Frontal cortex (tissue), 4 donors: ENCODE results near the gene RACK1. TPM values are rescaled to one million over a fixed set of nuclear protein-coding genes. Genes with fewer than 3 reads are reported as not detected.

Experiments
- DNase-seq, 2 donors: peaks; one replicate each; pipeline ENCODE4 v3.0.0; 2012; ENCODE audit warnings: low spot score in 2 of 2
- FAIRE-seq: peaks from 2 replicates; lab custom pipeline; 2012; peaks lifted over from hg19 to GRCh38; lab: Jason Lieb, UNC
- total RNA-seq: library from RNA; depleted of rRNA; stranded (reverse); fragments of >200 nt; gene quantifications from one replicate; pipeline ENCODE4 v1.2.3, GENCODE V29; 2014
- donor health status: control.
- donor health status: control.
- donor health status: control.

RACK1 gene
- total RNA-seq, 1 donor from 2014 or later, result 3,351 TPM

GRCh38 chr5:181235689-181236366 lies 7.9 kb downstream of the RACK1 start:
- DNase-seq (no peak), FAIRE-seq (no peak)

GRCh38 chr5:181235323-181235688 lies 8.4 kb downstream of the RACK1 start:
- FAIRE-seq (no peak), DNase-seq (no peak)

GRCh38 chr5:181234455-181235306 lies 9.0 kb downstream of the RACK1 start:
- FAIRE-seq (no peak), DNase-seq (no peak)

DNA sequence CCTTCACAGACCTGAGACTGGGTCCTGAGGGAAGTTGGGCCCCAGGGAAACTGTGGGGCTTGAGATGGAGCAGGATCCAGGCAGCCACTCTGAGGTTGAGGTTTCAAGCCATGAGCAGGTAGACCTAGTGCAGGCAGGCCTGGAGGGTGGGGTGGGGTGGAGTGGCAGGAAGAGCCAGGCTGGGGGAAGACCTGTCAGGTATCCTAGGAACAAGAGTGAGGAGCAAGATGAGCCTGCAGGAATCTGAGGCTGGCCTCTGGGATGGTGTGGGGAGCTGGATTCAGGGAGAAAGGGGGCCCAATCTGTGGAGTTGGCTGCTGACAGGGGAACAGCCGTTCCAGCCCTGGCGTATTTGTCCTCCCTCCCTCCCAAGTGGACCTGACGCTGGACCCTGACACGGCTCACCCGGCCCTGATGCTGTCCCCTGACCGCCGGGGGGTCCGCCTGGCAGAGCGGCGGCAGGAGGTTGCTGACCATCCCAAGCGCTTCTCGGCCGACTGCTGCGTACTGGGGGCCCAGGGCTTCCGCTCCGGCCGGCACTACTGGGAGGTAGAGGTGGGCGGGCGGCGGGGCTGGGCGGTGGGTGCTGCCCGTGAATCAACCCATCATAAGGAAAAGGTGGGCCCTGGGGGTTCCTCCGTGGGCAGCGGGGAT lies 9.8 kb downstream of the RACK1 start:
- no peak for FAIRE-seq

GRCh38 chr5:181233088-181233800 lies 10.5 kb downstream of the RACK1 start:
- FAIRE-seq (no peak), DNase-seq (no peak)

More for the DNA sequence above, 9.8 kb downstream of the RACK1 start:
- no peak for DNase-seq

DNA sequence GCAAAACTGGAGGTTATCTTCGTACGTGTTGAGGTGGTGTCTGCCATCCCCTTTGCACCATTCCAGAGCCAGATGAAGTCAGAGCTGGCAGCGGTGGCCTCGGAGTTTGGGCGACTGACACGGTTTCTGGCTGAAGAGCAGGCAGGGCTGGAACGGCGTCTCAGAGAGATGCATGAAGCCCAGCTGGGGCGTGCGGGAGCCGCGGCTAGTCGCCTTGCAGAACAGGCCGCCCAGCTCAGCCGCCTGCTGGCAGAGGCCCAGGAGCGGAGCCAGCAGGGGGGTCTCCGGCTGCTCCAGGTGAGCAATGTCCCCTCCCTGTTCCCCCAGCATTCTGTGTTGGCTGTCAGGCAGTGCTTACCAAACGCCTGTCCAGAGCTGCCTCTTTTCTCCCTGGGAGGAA lies 11.1 kb downstream of the RACK1 start:
- FAIRE-seq (no peak), DNase-seq (no peak)

DNA sequence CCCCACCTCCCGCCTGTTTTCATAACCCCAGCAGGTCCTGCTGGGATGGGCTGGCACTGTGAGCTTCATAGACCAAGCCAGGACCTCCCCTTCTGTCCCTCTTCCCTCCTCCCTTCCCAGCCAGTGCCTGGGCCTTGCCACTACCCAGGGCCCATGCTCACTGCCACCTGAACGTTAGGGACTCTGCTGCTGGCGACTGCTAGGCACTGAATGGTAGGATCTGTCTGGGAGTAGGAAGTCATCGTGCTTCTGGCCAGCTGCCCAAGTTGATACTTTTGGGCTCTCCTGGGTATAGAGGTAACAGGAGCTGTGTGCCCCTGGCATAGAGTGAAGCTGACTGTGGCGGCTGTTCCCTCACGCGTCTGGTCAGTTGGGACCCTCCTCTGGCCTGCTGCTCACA lies 12.3 kb downstream of the RACK1 start:
- DNase-seq, result no peak

GRCh38 chr5:181230551-181230950 lies 13.2 kb downstream of the RACK1 start:
- DNase-seq, result no peak
- no peak for FAIRE-seq

More for the DNA sequence above, 12.3 kb downstream of the RACK1 start:
- no peak for FAIRE-seq

DNA sequence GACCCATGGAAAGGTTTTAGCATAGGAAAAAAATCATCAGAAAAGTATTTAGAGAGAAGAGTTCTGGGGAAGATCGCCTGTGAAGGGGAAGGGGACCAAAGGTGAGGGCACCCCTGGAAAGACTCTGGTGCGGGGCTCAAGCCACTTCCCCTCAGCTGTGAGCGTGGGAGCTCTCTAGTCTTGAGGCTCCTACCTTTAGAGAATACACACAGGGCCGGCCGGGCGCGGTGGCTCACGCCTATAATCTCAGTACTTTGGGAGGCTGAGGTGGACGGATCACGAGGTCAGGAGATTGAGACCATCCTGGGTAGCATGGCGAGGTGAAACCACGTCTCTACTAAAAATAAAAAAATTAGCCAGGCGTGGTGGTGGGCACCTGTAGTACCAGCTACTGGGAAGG lies 13.7 kb downstream of the RACK1 start:
- no peak for FAIRE-seq
- no peak for DNase-seq

- no peak for DNase-seq
- no peak for FAIRE-seq
These were observed 19.1 kb downstream of the RACK1 start for GRCh38 chr5:181224390-181225229.

DNA sequence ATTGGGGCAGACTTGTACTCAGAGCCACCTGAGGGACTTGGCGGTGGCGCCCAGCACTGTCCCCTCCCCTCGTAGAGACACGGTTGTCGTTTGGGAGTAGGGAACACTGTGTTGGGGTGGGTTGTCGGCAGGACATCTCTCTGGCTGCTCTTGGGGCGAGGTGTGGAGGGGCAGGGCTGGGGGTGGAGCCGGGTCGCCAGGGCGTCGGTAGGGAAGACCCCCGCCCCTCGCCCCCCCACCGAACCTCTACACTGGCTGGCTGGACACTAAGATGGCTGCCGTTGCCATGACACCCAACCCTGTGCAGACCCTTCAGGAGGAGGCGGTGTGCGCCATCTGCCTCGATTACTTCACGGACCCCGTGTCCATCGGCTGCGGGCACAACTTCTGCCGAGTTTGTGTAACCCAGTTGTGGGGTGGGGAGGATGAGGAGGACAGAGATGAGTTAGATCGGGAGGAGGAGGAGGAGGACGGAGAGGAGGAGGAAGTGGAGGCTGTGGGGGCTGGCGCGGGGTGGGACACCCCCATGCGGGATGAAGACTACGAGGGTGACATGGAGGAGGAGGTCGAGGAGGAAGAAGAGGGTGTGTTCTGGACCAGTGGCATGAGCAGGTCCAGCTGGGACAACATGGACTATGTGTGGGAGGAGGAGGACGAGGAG lies 19.8 kb downstream of the RACK1 start:
- FAIRE-seq (no peak), DNase-seq (no peak)

DNA sequence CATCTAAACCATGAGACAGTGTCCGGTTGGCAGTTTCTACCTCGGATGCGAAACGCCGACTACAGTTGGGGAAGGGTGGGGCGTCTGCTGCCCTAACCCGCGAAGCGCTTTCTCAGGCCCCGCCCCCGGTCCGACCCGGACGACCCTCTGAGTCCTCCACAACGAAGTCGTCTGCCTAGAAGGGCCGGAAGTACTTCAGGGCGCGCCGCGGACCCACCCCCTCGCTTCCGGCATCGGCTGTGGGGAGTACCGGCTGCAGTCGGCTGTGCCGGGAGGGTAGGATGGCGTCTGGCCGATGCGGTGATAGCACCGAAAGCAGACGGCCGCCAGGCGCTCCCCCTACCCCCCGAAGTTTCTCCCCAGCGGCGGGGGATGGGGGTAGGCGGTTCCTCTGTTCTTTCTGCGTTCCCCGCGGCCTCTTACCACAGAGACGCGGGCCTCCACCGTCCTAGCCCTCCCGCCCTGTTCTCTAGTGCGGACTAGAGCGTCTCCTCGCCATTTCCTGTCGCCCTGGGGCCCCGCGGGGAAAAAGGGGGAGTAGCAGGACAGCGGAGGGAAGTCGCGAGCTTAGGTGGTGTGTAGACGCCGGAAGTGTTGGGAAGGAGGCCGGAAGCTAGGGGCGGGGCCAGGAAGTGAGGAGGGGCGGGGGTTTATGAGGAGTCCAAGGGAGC lies 20.5 kb downstream of the RACK1 start, which contains the start of gene TRIM41:
Gene TRIM41 (plus strand): TSS at position 224 of the 671 bp plus-strand sequence. CDS start 719 bp downstream, outside the sequence.
- FAIRE-seq (no peak), DNase-seq (peak; percentile 88 to 90)

DNA sequence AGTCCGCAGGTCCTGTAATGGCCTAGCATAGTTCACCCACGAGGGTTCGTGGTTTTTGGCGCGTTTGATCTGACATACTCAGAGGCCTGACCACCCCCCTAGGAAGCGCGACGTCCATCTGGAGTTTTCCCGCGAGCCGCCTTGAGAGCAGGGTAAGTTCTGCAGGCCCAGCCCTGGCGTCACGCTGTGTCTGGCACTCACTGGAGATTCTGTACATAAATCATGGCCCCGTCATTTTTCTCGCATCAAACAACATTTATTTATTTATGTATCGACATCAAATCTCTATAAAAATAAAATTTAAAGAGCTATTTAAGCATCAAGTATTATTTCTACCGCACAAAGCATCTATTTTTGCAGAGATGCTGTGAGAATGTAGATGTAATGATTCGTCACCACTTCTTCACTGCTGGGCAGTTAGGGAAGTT lies 21.1 kb downstream of the RACK1 start:
- no peak for DNase-seq
- no peak for FAIRE-seq

DNA sequence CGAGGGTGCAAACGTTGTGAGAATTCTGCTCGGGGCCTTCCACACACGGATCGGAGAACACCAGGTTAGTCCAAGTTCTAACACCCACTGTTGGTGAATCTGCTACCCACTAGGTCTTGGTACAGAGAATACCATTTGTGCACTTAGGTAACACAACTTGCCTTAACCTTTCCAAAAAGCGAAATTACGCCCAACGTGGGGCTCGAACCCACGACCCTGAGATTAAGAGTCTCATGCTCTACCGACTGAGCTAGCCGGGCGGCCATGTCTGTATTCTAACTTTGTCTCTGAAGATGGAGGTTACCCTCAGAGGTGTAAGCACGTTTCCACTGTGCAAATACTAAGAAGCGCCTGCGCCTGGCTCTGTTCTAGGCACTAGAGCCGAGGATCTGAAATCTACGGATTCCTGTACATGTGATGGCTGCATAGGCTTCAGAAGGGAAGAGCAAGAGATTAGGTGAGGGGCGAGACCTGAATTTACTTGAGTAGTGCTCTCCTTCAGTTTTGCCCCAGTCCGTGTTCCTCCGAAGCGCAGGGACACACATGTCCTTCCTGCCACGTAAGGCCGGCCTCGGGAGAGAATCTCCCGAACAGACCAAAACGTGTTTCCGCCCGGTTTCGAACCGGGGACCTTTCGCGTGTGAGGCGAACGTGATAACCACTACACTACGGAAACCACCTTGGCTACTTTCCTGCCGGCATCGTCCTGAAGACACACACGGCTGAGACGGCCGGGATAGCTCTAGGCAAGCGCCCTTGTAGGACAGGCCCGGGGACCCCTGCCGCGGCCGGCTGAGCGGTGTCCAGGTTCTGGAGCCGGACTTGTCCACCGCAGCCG lies 21.7 kb downstream of the RACK1 start:
- DNase-seq, result peak; percentile 70 to 71
- FAIRE-seq, result no peak

DNA sequence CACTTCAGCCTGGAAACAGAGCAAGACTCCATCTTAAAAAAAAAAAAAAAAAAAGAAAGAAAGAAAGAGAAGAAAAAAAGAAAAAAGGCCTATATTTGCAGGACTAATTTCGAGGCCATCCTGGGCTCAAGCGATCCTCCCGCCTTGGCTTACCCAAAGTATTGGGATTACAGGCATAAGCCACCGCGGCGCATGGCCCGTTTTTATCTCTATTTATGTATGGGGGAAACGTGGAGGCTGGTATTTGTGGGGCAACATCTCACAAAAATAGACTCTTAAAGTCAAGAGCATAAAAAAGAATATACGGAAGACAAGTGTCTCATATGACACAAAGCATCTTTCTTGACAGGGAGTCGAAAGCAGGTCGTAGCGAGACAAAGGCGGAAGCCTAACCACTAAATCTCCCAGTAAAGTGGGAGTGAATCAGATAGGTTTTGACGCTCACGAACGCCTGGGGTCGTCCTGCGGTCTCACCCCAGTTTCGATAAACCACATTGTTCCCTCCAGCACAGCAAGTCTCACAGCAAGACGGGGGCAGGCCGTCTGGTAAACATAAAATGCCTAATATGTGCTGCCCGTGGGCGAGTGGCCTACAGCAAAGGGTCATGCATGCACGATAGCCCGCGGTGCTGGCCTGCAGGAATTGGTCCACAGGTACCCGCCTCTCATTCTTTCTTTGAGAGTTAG lies 22.5 kb downstream of the RACK1 start:
- no peak for FAIRE-seq
- no peak for DNase-seq

- FAIRE-seq (no peak), DNase-seq (no peak)
These were observed 23.6 kb downstream of the RACK1 start for GRCh38 chr5:181220178-181220515.
